ENCODE measurements around the gene GAL3ST3. TPM values are rescaled to one million over a fixed set of nuclear protein-coding genes. Genes with fewer than 3 reads are reported as not detected.
A peak's percentile ranks its signal among the peaks of the same experiment; 100 is the strongest.
"Not testable (repeated sequence)": the region's sequence is repeated elsewhere in the genome, so short reads cannot be mapped to it uniquely, and the experiment has no call there.

Gene GAL3ST3
- total and polyA plus RNA-seq, 5 donors from 2014 or later = not detected

DNA sequence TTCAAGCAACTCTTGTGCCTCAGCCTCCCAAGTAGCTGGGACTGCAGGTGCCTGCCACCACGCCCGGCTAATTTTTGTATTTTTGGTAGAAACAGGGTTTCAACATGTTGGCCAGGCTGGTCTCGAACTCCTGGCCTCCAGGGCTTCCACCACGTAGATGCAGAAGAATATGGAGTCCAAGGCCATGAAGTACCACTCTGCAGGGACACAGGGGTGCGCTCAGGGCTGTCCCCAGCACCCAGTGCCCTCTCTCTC is 25.8 kb downstream of the GAL3ST3 start:
- not testable (repeated sequence) for H3K9me3 ChIP-seq (ENCODE audit: control insufficient read depth in 2 of 2, low read length in 2 of 2); H3K27me3 ChIP-seq (ENCODE audit: control insufficient read depth, insufficient read depth, low read length); H3K27ac Mint-ChIP-seq; H3K36me3 Mint-ChIP-seq; DNase-seq; H3K9me3 Mint-ChIP-seq; H3K4me1 Mint-ChIP-seq; H3K4me3 Mint-ChIP-seq; H3K27ac ChIP-seq (ENCODE audit: insufficient read depth, low read length, poor library complexity, severe bottlenecking); H3K4me3 ChIP-seq (ENCODE audit: low read depth, low read length); H3K4me1 ChIP-seq (ENCODE audit: control insufficient read depth, insufficient read depth, low read length, poor library complexity, severe bottlenecking); ATAC-seq (ENCODE audit: low read depth in 2 of 2); H3K36me3 ChIP-seq (ENCODE audit: control insufficient read depth, insufficient read depth, low read length)
- peaks cover 13% of the 10 kb centered on the region for H3K27me3 Mint-ChIP-seq

DNA sequence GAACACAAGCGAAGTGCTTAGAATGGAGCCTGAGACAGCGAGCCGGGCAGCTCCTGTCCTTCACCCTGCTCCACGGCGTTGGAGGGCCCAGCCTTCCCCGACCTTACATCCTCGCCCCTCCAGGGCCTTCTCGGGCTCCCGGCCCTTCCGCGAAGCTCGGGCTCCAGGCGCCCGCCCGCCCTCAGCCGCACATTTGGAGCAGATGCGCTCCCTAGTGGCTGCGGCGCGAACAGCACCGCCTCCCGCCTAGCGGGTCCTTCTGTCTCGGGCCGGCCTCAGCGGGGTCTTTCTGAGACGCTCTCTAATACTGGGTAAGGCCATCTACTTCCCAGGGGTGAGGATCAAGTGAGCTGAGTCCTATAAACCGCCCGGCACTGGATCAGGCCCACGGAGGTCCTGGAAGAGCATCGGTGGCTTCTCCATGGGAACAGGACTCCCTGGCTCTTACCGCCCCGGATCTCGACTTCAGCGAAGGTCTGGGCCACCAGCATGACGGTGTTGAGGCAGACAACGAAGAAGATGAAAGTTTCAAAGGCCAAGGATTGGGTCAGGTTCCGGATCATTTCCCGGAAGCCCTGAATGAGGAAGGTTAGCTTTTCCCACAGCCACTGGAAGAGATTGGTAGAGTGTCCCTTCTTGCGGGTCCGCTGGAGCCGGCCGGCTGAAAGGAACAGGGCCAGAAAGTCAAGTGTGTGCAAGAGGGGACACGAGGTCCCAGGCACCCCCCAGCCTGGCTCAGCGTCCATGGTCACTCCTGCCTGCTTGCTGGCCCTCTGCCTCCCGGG is 26.4 kb downstream of the GAL3ST3 start:
- Mint-ChIP-seq H3K27me3 (peaks cover 8% of the 10 kb centered on the region), H3K9me3 (no peaks in the 10 kb centered on the region), H3K36me3 (no peaks in the 10 kb centered on the region), H3K4me1 (peaks cover 4 to 6% (median 5%) of the 10 kb centered on the region in 4 donors), H3K4me3 (peak overlapping the region in 2 of 4 donors; percentile 33 to 76), H3K27ac (peak overlapping the region in 1 of 3 donors; percentile 71)
- no peak overlapping the region for H3K4me3 ChIP-seq (ENCODE audit: low read depth, low read length)
- no peaks in the 10 kb centered on the region for H3K9me3 ChIP-seq (ENCODE audit: control insufficient read depth in 2 of 2, low read length in 2 of 2)
- no peak overlapping the region for H3K27ac ChIP-seq (ENCODE audit: insufficient read depth, low read length, poor library complexity, severe bottlenecking)
- H3K4me1 ChIP-seq (ENCODE audit: control insufficient read depth, insufficient read depth, low read length, poor library complexity, severe bottlenecking) = peaks cover 6% of the 10 kb centered on the region
- no peaks in the 10 kb centered on the region for H3K27me3 ChIP-seq (ENCODE audit: control insufficient read depth, insufficient read depth, low read length)
- no peaks in the 10 kb centered on the region for H3K36me3 ChIP-seq (ENCODE audit: control insufficient read depth, insufficient read depth, low read length)
- DNase-seq (peak; percentile 64 to 69 (median 67)), ATAC-seq (ENCODE audit: low read depth in 2 of 2) (peak; percentile 83 to 85)

DNA sequence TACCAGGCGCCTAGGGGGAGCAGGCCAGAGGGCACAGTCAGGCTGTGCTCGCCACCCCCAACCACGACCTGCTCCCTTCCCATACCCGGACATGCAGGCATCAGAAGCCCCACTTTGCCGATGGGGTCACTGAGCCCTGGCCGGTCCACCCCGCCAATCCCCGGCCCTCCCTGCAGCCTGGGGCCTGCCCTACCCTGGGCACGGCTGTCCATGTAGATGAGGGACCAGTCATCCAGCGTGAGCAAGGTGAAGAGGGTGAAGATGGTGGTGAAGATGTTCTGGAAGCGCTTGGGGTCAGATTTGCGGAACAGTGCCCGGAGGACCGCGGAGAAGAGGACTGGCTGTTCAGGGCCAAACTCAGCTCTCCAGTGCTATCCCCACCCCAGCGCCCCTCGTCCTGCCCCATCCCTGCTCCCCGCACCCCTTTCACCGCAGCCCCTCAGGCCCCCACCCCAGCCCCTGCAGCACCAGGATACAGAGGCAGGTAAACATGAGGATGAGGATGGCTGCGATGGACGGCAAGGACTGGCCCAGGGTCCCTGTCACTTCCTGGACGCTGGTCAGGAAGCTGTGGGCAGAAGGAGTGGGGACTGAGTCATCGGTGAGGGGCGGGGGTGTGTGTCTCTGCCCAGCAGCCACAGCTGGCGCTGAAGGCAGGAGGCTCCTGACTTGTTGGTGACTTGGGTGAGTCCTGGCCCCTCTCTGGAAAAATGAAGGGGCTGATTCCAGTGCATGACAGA is 28.2 kb downstream of the GAL3ST3 start:
- no peaks in the 10 kb centered on the region for H3K27me3 ChIP-seq (ENCODE audit: control insufficient read depth, insufficient read depth, low read length)
- Mint-ChIP-seq H3K27ac (no peak overlapping the region), H3K27me3 (peaks cover 6% of the 10 kb centered on the region), H3K4me3 (no peak overlapping the region), H3K4me1 (peaks cover 4 to 6% (median 5%) of the 10 kb centered on the region in 4 donors), H3K9me3 (no peaks in the 10 kb centered on the region), H3K36me3 (no peaks in the 10 kb centered on the region)
- H3K4me3 ChIP-seq (ENCODE audit: low read depth, low read length) = no peak overlapping the region
- no peak overlapping the region for H3K27ac ChIP-seq (ENCODE audit: insufficient read depth, low read length, poor library complexity, severe bottlenecking)
- H3K9me3 ChIP-seq (ENCODE audit: control insufficient read depth in 2 of 2, low read length in 2 of 2) = no peaks in the 10 kb centered on the region
- H3K4me1 ChIP-seq (ENCODE audit: control insufficient read depth, insufficient read depth, low read length, poor library complexity, severe bottlenecking) = peaks cover 6% of the 10 kb centered on the region
- no peaks in the 10 kb centered on the region for H3K36me3 ChIP-seq (ENCODE audit: control insufficient read depth, insufficient read depth, low read length)
- DNase-seq (no peak), ATAC-seq (ENCODE audit: low read depth in 2 of 2) (no peak)

DNA sequence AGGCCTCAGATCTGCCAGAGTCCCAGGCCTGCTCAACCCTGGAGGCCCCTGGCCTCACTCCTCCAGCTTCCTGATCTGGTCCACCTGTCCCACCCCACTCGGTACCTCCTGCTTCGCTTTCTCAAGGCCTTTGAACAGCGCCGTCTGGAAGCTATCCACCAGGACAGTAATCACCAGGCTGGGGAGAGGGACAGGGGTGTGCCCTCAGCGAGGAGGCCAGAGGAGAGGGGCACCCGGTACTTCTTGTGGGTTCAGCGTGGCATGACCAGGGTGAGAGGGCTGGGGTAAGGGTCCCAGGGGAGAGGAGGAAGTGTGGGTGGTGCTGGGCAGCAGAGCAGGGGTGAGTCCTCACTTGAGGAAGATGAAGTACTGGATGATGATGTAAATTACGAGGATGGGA is 28.7 kb downstream of the GAL3ST3 start:
- DNase-seq = no peak

DNA sequence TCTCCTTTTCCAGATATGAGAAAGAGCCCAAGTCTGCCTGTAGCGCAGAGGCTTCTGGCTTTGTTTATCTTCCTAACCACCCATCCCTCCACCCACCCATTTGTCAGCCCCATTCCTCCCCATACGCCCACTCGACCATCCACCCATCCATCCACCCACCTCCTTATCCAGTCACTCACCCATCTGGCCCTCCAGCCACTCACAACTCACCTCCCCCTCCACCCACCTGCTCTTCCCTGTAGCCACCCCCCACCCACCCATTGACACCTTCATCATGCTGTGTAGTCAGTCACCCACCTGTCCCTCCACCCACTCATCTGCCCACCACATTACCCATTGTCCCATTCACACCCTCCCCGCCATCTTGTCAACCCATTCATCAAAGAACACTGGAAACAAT is 31.6 kb downstream of the GAL3ST3 start:
- Histone ChIP-seq H3K9me3 (ENCODE audit: control insufficient read depth in 2 of 2, low read length in 2 of 2) (no peaks in the 10 kb centered on the region), H3K36me3 (ENCODE audit: control insufficient read depth, insufficient read depth, low read length) (no peaks in the 10 kb centered on the region), H3K27me3 (ENCODE audit: control insufficient read depth, insufficient read depth, low read length) (peaks cover 3% of the 10 kb centered on the region), H3K27ac (ENCODE audit: insufficient read depth, low read length, poor library complexity, severe bottlenecking) (no peak overlapping the region), H3K4me1 (ENCODE audit: control insufficient read depth, insufficient read depth, low read length, poor library complexity, severe bottlenecking) (peaks cover 1% of the 10 kb centered on the region), H3K4me3 (ENCODE audit: low read depth, low read length) (no peak overlapping the region)
- Mint-ChIP-seq H3K9me3 (no peaks in the 10 kb centered on the region), H3K27me3 (peaks cover 10% of the 10 kb centered on the region), H3K4me3 (no peak overlapping the region), H3K4me1 (peaks cover 0 to under 1% (median under 1%) of the 10 kb centered on the region in 4 donors), H3K36me3 (no peaks in the 10 kb centered on the region), H3K27ac (no peak overlapping the region)
- no peak for ATAC-seq (ENCODE audit: low read depth in 2 of 2)
- no peak for DNase-seq

More for the DNA sequence above, 28.7 kb downstream of the GAL3ST3 start:
- Mint-ChIP-seq H3K36me3 (no peaks in the 10 kb centered on the region), H3K4me1 (peaks cover 4 to 6% (median 5%) of the 10 kb centered on the region in 4 donors), H3K4me3 (no peak overlapping the region), H3K27ac (no peak overlapping the region), H3K27me3 (peaks cover 6% of the 10 kb centered on the region), H3K9me3 (no peaks in the 10 kb centered on the region)
- Histone ChIP-seq H3K4me1 (ENCODE audit: control insufficient read depth, insufficient read depth, low read length, poor library complexity, severe bottlenecking) (peaks cover 6% of the 10 kb centered on the region), H3K9me3 (ENCODE audit: control insufficient read depth in 2 of 2, low read length in 2 of 2) (no peaks in the 10 kb centered on the region), H3K27ac (ENCODE audit: insufficient read depth, low read length, poor library complexity, severe bottlenecking) (no peak overlapping the region), H3K4me3 (ENCODE audit: low read depth, low read length) (no peak overlapping the region), H3K36me3 (ENCODE audit: control insufficient read depth, insufficient read depth, low read length) (no peaks in the 10 kb centered on the region), H3K27me3 (ENCODE audit: control insufficient read depth, insufficient read depth, low read length) (no peaks in the 10 kb centered on the region)
- ATAC-seq (ENCODE audit: low read depth in 2 of 2) = no peak

DNA sequence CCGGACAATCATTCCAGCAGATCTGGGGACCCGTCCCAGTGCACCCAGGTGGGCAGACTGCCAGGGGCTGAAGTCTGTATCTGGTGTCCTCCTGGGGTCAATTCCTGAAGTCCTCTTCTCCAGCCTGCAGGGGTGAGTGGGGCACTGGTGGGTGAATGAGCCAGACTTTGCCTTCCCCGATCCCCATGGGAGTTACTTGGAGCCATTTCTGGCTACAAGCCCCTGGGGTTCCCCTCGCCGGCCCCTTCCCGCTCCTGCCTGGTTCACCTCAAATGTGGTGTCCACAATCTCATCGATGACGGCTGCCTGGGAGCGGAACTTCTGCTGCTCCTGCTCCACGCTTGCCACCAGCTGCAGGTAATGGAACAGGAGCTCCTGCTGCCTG is 32.2 kb downstream of the GAL3ST3 start:
- DNase-seq = no peak
- no peaks in the 10 kb centered on the region for H3K9me3 Mint-ChIP-seq
- Histone ChIP-seq H3K4me1 (ENCODE audit: control insufficient read depth, insufficient read depth, low read length, poor library complexity, severe bottlenecking) (peaks cover 5% of the 10 kb centered on the region), H3K27me3 (ENCODE audit: control insufficient read depth, insufficient read depth, low read length) (peaks cover 3% of the 10 kb centered on the region), H3K27ac (ENCODE audit: insufficient read depth, low read length, poor library complexity, severe bottlenecking) (no peak overlapping the region), H3K4me3 (ENCODE audit: low read depth, low read length) (no peak overlapping the region), H3K36me3 (ENCODE audit: control insufficient read depth, insufficient read depth, low read length) (no peaks in the 10 kb centered on the region), H3K9me3 (ENCODE audit: control insufficient read depth in 2 of 2, low read length in 2 of 2) (no peaks in the 10 kb centered on the region)
- H3K27ac Mint-ChIP-seq = no peak overlapping the region
- H3K27me3 Mint-ChIP-seq = peaks cover 13% of the 10 kb centered on the region
- H3K4me3 Mint-ChIP-seq = no peak overlapping the region
- H3K4me1 Mint-ChIP-seq = no peaks in the 10 kb centered on the region
- no peaks in the 10 kb centered on the region for H3K36me3 Mint-ChIP-seq
- ATAC-seq (ENCODE audit: low read depth in 2 of 2) = no peak

DNA sequence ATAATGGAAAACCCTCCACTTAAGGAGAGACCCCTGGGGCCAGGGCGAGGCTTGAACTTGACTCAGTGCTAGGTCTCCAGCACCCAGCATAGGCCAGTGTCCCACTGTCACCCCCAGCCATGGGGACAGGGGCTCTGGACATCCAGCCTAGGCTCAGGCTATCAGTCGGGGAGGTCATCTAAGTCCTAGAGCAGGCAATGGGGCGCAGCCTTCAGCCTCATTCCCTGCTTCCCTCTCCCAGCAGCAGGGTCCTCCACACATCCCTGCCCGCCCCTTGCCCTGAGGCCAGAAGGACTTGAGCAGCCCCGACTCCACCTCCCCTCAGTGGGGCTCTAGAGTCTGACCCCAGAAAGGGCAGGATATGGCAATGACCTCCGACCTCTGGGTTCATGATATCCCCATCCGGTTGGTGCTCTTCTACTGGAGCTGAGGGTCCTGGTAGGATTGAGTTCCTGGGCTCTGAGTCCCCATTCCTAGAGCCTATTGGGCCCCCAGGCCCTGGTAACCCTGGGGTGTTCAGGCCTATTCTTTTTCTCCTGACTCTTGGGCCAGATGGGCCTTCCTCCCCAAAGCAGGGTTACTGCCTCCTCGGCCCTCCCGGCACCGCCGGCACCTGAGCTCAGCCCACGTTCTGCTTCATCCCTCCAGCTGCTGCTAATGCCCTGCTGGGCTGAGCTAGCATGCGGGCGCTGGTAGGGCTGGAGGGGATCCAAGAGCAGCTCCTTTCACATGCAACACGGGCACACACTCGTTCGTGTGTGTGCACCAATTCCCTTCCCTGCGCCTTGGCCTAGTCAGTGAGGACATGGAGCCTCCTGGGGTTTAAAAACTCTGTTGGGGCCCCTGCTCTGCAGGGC is 32.8 kb downstream of the GAL3ST3 start:
- no peak for ATAC-seq (ENCODE audit: low read depth in 2 of 2)
- H3K36me3 Mint-ChIP-seq = no peaks in the 10 kb centered on the region

More for the DNA sequence above, 32.8 kb downstream of the GAL3ST3 start:
- H3K27me3 ChIP-seq (ENCODE audit: control insufficient read depth, insufficient read depth, low read length) = peaks cover 8% of the 10 kb centered on the region
- DNase-seq = no peak
- no peaks in the 10 kb centered on the region for H3K9me3 ChIP-seq (ENCODE audit: control insufficient read depth in 2 of 2, low read length in 2 of 2)
- Mint-ChIP-seq H3K9me3 (no peaks in the 10 kb centered on the region), H3K27ac (no peak overlapping the region), H3K27me3 (peaks cover 17% of the 10 kb centered on the region), H3K4me3 (no peak overlapping the region), H3K4me1 (no peaks in the 10 kb centered on the region)
- no peaks in the 10 kb centered on the region for H3K36me3 ChIP-seq (ENCODE audit: control insufficient read depth, insufficient read depth, low read length)
- no peak overlapping the region for H3K27ac ChIP-seq (ENCODE audit: insufficient read depth, low read length, poor library complexity, severe bottlenecking)
- H3K4me3 ChIP-seq (ENCODE audit: low read depth, low read length) = no peak overlapping the region
- peaks cover 8% of the 10 kb centered on the region for H3K4me1 ChIP-seq (ENCODE audit: control insufficient read depth, insufficient read depth, low read length, poor library complexity, severe bottlenecking)
